HG03060 (cell line): ENCODE measurements around the gene ADSS1.

Experiments
- ATAC-seq: cut with Tn5 transposase; IDR thresholded peaks from one replicate; pipeline ENCODE4 v1.9.1; 2021; ENCODE audit warnings: low read depth, moderate number of reproducible peaks; ENCODE audit not compliant: unreplicated experiment

Gene ADSS1

DNA sequence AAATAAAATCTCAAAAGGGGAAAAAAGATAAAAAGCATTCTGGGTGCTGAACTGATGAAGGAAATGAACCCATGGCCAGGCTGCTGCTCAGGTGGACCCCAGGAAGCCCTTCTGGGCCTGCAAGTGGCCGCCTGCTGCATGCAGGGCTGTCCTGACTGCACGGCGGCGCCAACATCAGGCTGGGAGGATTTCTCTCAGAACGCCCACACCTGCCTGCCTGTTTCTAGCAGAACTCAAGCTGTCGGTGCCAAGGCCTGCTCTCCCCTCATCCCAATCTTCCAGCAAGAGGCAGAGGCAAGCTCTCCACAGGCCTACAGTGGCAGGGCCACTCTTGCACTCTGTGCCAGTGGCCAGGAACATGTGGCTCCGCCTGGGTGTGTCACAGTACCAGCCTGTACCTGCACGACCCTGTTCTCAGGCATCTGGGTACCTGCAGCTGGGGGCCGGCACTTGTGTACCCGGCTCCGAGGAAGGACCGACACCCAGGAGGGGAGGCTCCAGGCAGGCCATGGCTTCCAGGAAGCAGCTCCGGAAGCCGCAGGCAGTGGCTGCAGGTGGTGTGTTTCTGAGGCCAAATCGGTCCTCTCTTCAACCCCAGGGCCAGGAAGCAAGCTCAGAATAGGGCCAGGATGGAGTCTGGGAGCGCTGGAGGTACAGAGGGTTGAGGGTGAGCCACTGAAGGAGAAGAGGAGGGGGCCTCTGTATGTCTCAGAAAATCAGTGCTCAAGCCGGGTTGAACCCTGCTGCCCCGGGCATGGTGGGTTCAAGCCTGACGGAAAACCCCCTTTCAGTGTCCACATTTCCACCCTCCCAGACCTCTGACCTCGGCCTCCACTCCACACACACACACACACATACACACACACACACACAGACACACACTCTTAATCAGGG, 37.2 kb upstream of the ADSS1 start:
- ATAC-seq = no peak

DNA sequence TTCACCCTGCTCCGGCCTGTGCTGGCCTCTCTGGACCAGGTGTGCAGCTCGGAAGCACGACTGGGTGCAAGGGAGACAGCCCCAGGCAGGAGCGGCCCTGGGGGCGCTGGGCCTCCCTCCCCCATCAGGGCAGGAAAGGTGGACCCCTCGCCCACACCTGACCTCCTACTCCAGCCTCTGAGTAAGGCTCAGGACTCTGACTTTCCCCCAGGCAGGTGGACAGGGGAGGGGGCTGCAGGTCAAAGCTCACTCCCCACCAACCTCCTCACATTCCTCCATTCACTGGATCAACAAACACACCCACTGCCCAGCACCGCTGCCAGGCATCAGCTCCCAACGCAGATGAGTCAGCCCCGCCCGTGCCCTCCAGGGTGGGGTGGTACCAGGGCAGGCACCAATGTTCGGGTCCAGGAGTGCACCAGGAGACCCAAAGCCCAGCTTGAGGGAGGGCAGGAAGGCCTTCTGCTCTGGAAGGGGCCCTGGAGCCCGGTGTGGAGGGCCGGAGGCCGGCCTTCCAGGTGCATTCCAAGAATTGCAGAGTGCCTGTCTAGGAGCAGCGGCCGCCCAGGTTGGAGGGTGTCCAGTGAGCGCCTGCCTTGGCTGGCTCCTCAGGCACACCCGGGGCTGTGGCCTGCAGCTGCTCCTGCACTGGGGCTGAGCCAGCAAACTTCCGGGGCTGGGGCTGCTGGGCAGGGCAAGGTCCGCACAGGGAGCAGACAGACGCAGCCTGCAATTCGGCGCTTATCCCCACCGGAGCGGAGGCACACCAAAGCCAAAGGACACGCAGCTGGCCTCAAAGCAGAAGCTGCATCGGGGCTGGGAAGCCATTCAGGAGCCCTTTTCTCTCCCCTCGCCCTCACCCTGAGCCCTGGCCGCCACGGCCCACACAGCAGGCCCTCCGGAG, 36.2 kb upstream of the ADSS1 start:
- ATAC-seq = no peak

DNA sequence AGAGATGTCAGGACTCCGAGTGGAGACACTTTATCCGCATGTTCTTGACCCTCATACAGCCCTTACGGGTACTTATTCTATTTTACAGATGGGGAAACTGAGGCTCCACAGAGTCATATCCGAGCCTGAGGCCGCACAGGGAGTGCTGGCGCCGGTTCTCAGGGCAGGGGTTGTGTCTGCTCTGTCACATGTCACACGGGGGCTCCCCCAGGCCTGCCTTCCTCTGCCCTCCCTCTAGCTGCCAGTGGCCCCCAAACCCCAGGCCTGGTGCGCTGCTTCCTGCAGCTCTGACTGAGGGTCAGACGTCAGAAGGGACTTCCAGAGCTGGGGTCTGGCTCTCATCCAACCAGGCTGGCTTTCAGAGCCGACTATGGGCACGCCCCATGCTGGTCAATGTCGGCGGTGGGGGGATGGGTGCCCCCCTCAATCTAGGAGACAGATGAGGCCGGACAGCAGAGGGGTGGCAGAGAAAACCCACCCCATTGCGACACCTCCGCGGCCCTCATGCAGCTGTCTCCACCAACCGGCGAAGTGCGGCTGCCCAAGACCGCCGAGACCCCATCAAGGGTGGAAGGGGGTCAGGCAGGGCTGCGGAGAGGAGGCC, 35.4 kb upstream of the ADSS1 start:
- ATAC-seq = no peak

DNA sequence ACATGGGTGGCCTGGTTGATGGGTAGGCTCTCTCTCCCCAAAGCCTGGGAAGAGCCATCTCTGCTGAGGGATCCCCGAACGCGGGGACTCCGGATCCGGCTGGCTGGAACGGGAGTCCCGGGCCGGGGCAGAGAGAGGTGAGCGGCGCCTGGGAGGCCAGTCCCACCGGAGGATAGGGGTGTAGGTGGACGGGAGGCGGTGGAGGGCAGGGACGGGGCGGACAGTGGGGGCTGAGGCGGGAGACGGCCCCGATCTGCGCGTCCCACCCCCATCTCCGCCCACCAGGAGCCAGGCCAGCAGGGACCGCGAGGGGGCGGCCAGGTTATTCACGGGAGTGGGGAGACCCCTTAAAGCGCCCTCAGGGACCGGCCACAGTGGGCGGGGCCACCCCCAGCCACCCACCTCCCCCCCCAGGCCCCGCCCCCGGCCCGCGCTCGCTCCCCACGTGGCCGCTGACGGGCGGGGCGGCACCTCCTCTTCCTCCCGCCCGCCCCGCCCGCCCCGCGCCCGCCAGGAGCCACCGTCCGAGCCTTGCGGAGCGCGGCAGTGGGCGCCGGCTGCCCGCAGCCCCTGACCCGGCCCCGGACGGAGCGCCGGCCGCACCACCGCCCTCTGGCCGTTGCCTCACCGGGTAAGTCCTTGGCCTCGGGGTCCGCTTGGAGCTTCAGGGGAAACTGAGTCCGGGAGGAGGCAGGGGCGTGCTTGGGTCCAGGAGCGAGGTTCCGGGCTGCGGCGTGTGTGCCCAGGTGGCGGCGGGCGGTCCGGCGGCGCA, 34.7 kb upstream of the ADSS1 start, which contains the start of gene INF2:
INF2 (plus strand) TSS at position 510 of the 772 bp plus-strand sequence. CDS start 11,748 bp downstream, outside the sequence.
- ATAC-seq = no peak

DNA sequence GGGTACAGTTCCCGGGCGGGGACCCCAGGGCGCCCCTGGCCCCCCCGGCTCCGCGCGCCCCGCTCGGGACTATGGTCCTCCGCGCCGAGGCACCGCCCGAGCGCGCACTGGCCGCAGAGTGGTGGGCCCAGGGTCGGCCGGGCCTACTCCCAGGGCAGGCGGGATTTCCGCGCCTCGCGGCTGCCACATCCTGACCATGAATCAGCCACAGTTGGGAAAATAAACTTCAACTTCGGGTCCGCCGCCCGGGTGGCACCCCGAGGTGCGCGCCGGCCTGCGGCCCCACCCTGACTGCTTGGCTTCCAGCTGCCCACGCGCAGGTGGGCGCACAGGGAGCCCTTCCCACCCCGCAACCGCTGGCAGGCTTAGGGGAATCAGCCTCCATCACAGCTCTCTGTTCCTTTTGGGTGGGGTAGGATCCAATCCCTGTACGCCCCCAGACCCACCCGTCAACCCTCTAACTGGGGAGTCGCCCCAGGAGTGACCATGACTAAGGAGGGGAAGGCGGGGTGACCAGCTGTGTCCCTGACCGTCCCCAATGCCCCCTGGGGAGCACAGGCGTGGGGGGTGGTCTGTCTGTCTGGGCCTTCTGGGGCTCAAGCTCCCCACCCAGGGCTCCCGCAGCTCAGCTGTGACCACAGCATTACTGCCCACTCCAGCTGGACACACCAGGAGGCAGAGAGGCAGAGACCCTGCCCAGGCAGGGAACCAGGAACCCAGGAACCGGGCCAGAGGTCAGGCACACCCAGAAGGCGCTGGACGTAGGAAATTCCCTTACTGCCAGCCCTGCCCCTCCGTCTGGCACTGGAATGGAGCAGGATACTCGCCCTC, 33.9 kb upstream of the ADSS1 start:
- no peak for ATAC-seq

DNA sequence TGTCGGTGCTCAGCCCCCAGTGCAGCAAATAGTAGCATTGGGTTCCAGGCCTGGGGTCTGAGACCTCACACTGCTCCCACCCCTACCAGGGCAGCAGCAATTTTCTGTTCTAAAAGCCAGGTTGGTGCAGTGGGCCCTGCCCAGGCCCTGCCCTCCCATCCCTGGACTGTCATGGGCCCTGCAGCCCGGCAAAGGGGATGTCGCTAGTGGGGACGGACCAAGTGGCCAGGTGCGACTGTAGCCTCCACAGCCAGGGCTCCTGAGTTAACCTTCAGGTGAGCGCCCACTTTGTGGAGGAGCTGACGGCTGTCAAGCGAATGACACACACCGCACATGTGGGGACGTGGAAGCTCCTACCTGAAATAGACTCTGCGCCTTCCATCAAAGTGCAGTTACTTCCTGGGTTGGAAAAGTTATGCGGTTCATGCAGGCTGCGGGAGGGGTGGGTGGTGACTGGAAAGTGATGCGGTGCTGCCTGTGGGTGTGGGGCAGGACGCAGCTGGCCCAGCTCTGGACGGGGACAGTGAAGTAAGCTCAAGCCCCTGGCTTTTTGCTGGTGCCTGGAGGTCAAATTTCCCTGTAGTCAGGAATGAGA, 33.1 kb upstream of the ADSS1 start:
- ATAC-seq = no peak

DNA sequence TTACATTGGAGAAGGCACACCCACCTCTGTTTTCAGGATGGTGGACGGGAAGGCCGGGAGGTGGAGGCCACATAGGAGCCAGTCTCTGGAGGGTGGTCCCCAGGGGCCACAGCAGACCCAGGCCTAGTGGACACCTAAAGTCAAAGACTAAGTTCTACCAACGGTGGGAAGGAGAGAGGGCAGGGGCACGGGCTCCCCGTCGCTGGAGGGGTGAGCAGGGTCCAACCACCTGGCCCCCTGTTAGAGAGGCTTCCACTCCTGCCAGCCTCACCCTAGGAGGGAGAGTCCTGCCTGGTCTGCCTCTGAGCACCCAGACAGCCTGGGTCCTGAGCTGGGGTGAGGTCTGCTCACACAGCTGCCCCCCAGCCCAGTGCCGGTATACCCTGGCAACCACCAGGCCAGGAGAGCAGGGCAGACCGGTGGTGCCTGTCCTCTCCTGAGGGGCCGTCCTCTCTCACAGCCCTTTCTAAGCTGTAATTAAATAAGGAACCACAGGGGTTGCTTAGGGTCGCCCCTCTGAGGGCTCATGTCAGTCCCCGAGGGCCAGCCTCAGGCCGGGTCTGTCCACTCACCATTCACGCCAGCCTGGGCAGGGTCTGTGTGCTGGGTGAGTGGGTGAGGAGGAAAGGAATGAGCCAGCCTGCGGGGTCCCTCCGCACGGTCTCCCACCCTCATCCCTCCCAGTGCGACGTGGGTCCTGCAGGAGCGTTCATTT, 32.3 kb upstream of the ADSS1 start:
- ATAC-seq = no peak

DNA sequence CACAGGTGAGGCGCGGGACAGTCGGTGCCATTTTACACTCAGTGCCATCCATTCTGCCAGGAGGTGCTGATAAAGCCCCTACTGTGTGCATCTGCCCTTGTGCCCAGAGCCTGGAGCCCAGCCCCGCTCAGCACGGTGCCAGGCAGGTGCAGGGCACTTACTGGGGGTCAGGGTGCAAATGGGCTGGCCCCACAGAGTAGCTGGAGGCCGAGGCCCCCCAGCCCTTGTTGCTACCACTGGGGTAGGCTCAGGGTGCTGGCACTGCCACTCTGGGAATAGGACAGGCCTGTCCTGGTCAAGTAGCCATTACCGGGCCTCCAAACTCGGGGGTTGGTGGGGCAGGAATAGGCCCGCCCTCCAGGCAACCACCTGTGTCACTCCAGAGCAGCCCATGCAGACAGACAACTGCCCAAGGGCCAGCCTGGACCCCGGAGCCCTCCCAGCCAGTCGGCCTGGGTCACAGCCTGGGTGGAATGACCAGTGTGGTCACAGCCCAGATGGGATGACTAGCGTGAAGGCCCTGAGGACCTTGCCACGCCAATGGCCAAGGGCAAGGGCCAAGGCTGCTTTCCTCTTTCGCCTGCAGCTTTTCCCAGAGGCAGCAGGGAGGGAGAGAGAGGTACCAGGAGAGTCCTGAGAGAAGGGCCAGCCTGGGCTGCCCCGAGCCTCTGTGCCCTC, 31.6 kb upstream of the ADSS1 start:
- no peak for ATAC-seq

DNA sequence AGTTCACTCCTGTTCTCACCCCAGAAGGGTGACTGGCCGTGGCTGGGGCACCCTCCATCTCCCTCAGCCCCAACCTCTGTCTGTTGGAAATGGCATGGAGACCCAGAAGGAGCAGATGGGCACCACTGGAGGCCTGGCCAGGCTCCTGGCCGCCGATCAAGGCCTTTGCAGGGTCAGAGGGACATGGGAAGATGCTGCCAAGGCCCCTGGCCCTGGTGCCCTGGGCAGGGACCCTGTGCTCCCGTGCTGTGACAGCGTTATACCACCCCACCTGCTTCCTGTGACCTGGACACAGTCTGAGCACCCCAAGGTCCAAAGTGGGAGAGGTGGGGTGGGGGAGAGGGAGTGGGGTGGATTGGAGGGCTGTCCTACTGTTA, 31.1 kb upstream of the ADSS1 start:
- no peak for ATAC-seq

DNA sequence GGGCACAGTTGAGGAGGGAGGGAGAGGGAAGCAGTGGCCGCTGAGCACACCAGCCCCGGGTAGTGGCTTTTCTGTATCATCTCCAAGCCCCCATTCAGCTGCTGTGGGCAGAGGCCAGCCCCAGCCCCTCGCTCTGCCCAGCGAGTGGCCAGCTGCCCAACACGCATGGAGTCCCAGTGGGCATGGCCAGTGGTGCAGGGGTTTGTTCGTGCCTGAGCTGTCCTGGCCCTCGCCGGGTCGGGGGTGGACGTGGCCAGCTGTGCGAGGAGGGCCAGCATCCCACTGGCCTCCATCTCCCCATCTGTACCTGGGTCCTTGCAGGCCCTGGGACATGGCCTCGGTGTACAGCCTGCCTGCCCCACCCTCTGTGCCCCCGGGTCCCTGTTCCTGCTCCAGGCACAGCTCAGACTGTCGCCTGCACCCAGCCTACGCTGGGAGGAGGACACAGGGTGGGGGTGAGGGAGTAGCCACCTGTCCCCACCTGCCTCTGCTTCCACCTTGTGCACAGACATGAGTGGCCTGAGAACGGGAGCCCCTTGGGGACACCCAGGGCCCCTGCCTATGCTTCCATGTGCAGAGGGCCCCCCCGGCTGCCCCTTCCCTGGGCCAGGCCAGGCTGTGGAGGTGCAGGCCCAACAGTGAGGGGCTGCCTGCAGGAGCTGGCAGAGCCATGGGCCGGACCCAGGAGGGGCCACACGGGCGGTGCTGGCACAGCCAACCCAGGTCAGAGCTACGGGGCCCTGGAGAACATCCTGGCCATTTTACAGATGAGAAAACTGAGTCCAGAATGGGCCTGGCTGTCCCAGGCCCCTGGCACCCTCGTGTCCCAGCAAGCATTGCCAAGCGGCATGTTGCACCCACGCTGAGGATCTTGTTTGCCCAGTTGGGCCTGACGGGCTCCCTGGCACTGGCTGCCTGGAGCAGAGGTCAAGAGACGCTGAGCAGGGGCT, 30.3 kb upstream of the ADSS1 start:
- no peak for ATAC-seq

DNA sequence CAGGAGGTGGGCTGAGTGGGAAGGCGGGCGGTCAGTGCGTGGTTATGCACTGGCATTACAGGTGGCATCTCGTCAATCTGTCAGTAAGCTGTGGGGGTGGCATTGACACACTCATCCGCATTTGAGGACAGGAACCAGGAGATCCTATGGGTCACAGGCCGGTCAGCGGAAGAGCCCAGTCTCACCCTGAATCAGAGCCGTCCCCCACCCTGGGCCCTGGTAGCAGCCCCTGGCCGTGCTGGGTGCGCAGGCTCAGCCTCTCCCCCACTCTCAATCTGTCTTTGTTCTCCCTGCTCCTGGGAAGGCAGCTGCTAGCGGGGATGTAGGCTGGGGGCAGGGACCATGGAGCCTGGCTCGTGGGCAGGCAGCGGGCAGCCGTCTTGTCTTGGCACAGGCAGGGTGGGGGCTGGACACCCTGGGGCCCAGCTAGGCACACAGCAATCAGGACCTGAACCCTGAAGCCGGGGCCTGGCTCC, 29.5 kb upstream of the ADSS1 start:
- no peak for ATAC-seq

DNA sequence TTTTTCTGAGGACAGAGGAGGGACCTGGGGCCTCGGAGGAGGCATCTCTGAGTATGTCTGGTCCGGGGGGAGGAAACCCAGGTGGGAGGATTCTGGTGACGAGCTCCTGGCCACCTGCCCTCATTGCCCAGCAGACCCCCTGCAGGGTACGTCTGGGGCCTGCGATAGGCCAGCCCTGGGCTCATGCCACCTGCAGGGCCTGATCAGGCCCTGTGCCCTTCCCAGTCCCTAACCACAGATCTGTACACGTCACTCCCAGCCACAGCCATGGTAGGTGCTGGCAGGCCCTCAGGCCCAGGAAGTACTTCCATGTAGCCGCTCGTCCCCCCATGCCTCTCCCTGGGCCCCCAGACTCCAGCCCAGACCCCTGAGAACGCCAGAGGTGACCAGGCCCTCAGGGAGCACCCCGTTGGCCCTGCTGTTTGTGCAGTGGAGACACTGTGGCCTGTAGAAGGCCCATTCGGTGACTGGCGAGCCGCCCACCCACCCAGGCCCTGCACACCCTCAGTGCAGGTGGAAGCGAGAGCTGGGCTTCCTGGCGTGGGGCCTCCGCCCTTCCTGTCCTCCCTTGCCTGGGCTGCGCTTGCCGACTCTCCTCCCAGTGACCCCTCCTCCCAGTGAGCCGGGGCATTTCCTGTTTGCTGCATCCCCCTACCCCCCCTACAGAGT, 28.9 kb upstream of the ADSS1 start:
- no peak for ATAC-seq

DNA sequence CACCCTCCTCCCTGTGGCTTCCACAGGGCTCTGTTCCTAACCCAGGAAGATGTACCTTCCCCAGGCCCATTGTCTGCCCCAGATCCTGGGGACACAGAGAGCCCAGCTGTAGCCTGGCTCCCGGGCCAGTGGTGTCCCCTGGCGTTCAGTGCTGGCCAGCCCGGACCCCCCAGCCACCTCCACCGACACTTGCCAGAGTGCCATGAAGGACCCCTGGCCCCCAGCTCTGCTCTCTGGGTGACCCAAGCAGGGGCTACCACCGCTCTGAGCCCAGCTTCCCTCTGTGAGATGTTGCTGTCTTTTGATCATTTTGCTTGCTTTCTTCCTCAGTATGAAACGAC, 28.4 kb upstream of the ADSS1 start:
- ATAC-seq = no peak

DNA sequence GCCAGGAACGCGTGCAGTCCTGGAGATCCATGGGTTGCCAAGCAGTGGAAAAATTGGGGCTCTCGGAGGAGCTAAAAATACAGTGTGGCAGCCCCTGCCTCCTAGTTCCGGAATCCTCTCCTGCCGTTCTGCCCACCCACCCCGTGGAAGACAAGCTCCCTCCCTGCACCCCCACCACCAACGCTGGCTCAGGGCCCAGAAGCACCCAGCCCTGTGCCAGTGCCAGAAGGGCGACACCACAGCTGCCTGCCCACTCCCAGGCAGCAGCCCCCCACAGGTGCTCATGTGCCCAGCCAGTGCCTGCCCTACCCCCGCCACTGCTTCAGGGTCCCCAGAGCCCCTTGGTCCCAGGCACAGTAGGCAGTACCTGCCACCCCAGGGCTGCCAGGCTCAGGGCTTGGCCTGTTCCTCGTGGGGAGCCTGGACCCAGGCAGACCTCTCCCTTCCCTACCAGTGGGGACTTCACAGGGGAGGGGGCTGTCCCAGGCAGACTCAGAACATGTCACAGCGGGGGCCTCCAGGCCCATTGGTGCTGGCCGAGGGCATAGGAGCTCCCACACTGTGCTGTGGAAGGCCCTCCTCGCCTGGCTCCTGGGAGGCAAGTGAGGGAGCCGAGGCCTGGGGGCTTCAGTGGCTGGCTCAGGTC, 27.2 kb upstream of the ADSS1 start:
- no peak for ATAC-seq

DNA sequence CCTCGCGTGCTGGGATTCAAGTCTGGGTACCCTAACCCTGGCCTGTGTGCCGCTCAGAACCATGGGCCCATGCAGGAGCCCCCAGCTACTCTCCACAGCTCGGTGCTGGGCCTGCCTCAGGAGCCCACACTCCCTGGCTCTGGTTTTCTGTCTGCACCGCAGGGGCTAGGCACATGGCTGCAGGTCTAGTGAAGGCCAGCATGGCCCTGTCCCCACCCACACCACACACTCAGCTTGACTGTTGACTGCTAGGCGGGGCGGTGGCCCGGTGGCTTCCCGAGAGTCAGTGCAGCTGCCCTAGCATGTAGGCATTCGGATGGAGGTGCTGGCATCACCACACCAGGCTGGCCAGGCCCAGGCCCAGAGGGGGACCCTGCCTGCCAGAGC, 26.7 kb upstream of the ADSS1 start:
- no peak for ATAC-seq
